Thoracic aorta (tissue), 2 donors: ENCODE measurements around the gene MPPED1. TPM values are rescaled to one million over a fixed set of nuclear protein-coding genes. Genes with fewer than 3 reads are reported as not detected.

Experiments used
- ATAC-seq: fragments of 150-250 bp; one replicate; pipeline ENCODE4 v1.8.0; 2017; ENCODE audit warnings: low read depth; ENCODE audit not compliant: insufficient number of reproducible peaks, low FRiP score
- DNase-seq: peaks from one replicate; pipeline ENCODE4 v3.0.0-alpha.2; 2020; ENCODE audit warnings: low spot score
- H3K27ac ChIP-seq, 2 donors: fragments of 200-600 bp; sonication (generic); 1 replicate in 1 of 2; 2 replicates in 1 of 2; pipeline ENCODE4 v1.5.1; 2016; ENCODE audit warnings: mild to moderate bottlenecking in 2 of 2, moderate library complexity in 2 of 2
- H3K27me3 ChIP-seq: fragments of 200-600 bp; sonication (generic); replicated peaks from 2 replicates; pipeline ENCODE4 v1.6.0; 2016; ENCODE audit warnings: mild to moderate bottlenecking; ENCODE audit not compliant: insufficient read depth
- H3K36me3 ChIP-seq: fragments of 200-600 bp; sonication (generic); one replicate; pipeline ENCODE4 v1.5.1; 2016
- H3K4me1 ChIP-seq, 2 donors: fragments of 200-600 bp; sonication (generic); 1 replicate in 1 of 2; 2 replicates in 1 of 2; pipeline versions ENCODE4 v1.5.1 to v1.6.0; 2016; ENCODE audit warnings: low read depth in 2 of 2, mild to moderate bottlenecking in 1 of 2; ENCODE audit not compliant: control insufficient read depth in 1 of 2
- H3K4me3 ChIP-seq: fragments of 200-600 bp; sonication (generic); 2 replicates; pipeline ENCODE4 v1.5.1; 2016; ENCODE audit warnings: mild to moderate bottlenecking
- H3K9me3 ChIP-seq: fragments of 200-600 bp; sonication (generic); 2 replicates; pipeline ENCODE4 v1.5.1; 2016
- total RNA-seq, 2 donors: library from RNA; depleted of rRNA; stranded (reverse); fragments of >200 nt; gene quantifications; one replicate each; pipeline versions ENCODE4 v1.1.0 to v1.2.3, GENCODE V29; 2016
- TF ChIP-seq, protein P1 (sequence below): fragments of 200-600 bp; sonication (generic); IDR thresholded peaks from one replicate; pipeline ENCODE4 v1.5.1; 2019; ENCODE audit warnings: antibody characterized with exemption

The MPPED1 gene
- total RNA-seq, 2 donors from 2014 or later: not detected

DNA sequence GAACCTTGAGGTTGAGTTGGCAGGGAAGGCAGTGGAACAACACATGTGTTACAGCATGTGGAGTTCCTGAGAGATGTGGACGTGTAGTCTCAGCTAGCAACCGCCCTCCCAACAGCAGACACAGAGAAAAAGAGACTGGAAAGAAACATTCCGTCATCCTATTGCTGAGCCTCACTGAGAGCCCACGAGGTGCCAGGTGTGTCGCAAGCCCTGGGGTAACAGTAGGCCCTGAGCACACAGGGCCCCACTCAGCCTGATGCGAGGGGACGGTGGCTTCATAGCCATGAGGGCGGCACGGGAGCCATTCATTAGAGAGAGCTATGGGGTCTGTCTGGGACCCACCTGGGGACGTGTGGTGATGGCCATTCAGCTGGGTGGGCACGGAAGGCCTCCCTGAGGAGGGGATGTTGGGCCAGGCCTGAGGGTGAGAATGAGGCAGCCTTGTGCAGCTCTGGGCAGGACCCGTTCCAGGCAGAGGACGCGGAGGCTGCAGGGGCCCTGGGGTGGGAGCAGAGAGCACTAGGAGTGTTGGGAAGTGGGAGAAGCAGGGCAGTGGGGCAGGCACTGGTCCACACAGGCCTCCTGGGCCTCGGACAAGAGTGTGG is 26.2 kb downstream of the MPPED1 start:
- DNase-seq (no peak), ATAC-seq (no peak)
- TF ChIP-seq, protein P1, sequence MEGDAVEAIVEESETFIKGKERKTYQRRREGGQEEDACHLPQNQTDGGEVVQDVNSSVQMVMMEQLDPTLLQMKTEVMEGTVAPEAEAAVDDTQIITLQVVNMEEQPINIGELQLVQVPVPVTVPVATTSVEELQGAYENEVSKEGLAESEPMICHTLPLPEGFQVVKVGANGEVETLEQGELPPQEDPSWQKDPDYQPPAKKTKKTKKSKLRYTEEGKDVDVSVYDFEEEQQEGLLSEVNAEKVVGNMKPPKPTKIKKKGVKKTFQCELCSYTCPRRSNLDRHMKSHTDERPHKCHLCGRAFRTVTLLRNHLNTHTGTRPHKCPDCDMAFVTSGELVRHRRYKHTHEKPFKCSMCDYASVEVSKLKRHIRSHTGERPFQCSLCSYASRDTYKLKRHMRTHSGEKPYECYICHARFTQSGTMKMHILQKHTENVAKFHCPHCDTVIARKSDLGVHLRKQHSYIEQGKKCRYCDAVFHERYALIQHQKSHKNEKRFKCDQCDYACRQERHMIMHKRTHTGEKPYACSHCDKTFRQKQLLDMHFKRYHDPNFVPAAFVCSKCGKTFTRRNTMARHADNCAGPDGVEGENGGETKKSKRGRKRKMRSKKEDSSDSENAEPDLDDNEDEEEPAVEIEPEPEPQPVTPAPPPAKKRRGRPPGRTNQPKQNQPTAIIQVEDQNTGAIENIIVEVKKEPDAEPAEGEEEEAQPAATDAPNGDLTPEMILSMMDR: no peak
- Histone ChIP-seq H3K27ac (no peak overlapping the region), H3K4me1 (no peaks in the 10 kb centered on the region), H3K36me3 (no peaks in the 10 kb centered on the region), H3K4me3 (no peak overlapping the region), H3K27me3 (no peaks in the 10 kb centered on the region), H3K9me3 (no peaks in the 10 kb centered on the region)

GRCh38 chr22:43438666-43439347 is 27.0 kb downstream of the MPPED1 start:
- Histone ChIP-seq H3K4me1 (no peaks in the 10 kb centered on the region), H3K4me3 (no peak overlapping the region), H3K27me3 (no peaks in the 10 kb centered on the region), H3K9me3 (no peaks in the 10 kb centered on the region), H3K36me3 (no peaks in the 10 kb centered on the region), H3K27ac (no peak overlapping the region)
- DNase-seq: no peak
- ATAC-seq: no peak
- TF ChIP-seq, protein P1: no peak

DNA sequence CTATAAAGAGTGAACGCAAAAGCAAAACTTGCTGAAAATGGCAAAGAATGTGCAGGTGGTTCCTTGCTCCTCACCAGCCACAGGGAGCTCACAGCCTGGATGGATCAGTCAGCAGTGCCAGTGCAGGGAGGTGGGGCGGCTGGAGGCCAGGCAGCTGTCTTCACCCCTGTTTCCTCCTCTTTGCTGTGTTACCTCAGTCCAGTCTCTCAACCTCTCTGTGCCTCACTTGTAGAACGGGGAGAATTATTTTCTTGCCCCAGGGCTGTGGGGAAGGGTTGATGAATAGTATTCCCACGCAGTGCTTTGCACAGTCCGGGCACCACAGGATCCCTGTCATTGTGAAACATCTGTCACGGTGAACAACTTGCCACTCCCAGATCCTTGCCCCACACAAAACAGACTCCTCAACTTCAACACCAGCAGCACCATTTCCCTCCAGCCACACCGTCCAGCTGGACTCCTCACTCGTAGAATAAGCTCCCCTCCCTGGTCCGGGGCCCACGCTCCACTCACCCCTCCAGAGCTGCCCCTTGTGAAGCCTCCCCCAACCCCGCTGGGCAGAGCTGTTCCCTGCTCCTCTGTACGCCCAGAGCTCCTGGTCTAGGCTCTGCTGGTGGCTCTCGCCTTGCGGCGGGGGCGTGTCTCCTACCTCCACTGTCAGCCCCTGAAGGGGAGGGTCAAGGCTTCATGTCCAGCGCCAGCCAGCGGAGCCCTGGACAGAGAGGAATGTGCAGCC is 27.7 kb downstream of the MPPED1 start:
- no peak overlapping the region for H3K4me3 ChIP-seq
- H3K4me1 ChIP-seq: no peaks in the 10 kb centered on the region
- H3K27me3 ChIP-seq: no peaks in the 10 kb centered on the region
- H3K36me3 ChIP-seq: no peaks in the 10 kb centered on the region
- TF ChIP-seq, protein P1: no peak
- ATAC-seq (no peak), DNase-seq (no peak)
- H3K9me3 ChIP-seq: no peaks in the 10 kb centered on the region
- no peak overlapping the region for H3K27ac ChIP-seq

DNA sequence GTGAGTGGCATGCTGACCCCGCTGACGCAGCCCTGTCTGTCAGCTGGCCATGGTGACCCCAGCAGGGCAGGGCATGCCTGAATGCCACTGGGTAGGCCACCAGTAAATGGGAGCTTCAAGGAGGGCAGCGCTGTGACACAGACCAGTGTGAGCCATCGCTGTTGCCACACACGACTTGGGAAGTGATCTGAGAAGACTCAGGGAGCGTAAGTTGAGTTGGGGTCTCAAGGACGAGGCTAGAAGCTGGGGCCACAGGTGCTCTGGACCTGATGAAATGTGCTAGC is 28.2 kb downstream of the MPPED1 start:
- TF ChIP-seq, protein P1: no peak
- Histone ChIP-seq H3K4me1 (no peaks in the 10 kb centered on the region), H3K9me3 (no peaks in the 10 kb centered on the region), H3K27ac (no peak overlapping the region), H3K4me3 (no peak overlapping the region), H3K36me3 (no peaks in the 10 kb centered on the region), H3K27me3 (no peaks in the 10 kb centered on the region)
- ATAC-seq (no peak), DNase-seq (no peak)

DNA sequence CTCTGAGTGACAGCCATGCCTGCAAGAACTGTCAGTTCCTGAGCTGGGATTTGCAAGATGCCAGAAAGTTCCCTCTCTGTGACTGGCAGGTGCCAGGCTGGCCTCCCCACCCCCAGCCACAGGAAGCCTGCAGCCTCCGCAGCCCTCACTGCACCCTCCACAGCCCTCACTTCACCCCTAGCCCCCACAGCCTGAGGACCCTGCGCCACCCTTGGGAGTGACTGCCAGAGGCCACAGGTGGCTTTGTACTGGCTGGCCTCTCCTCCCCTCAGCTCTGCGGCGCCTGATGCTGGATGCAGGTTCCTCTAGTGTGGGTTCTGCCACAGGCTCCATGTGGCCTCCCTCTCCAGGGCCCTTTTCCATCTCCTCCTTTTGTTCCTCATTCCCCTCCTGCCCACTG is 28.7 kb downstream of the MPPED1 start:
- no peaks in the 10 kb centered on the region for H3K27me3 ChIP-seq
- H3K4me1 ChIP-seq: no peaks in the 10 kb centered on the region
- H3K36me3 ChIP-seq: no peaks in the 10 kb centered on the region
- no peak for DNase-seq
- no peak overlapping the region for H3K4me3 ChIP-seq
- H3K9me3 ChIP-seq: no peaks in the 10 kb centered on the region
- no peak for ATAC-seq
- H3K27ac ChIP-seq: no peak overlapping the region
- TF ChIP-seq, protein P1: no peak
